HepG2 (cell line): ENCODE measurements around the gene FBXL7. TPM values are rescaled to one million over a fixed set of nuclear protein-coding genes. Genes with fewer than 3 reads are reported as not detected.

Experiments used
- ATAC-seq: fragments of 200-7000 bp; cut with Tn5 transposase; 3 replicates; pipeline ENCODE4 v1.9.1; 2020; ENCODE audit warnings: mild to moderate bottlenecking, moderate library complexity
- BruUV-seq: library from RNA; stranded (reverse); fragments of 400-500 nt; replicated peaks from 2 replicates; lab custom pipeline; 2021; lab: Mats Ljungman, UMichigan
- CTCF ChIA-PET: fragments of 300-600 bp; formaldehyde crosslinking; extraction: SDS; loops from one replicate; lab custom pipeline; 2021; ENCODE audit warnings: low total read pairs, inconsistent platforms, low intra/inter-chr PET ratio; lab: Yijun Ruan, JAX
- POLR2A ChIA-PET: fragments of 350-600 bp; sonication (Branson Sonifier 250); formaldehyde crosslinking; loops from one replicate; lab custom pipeline; 2020; ENCODE audit warnings: antibody characterized with exemption, inconsistent platforms; lab: Yijun Ruan, JAX
- DNase-seq: peaks from one replicate; pipeline ENCODE4 v3.0.0-alpha.2; 2015; ENCODE audit warnings: low spot score
- FAIRE-seq: peaks from 3 replicates; lab custom pipeline; 2011; peaks lifted over from hg19 to GRCh38; lab: Jason Lieb, UNC
- H2AFZ ChIP-seq: one replicate; pipeline ENCODE4 v1.6.1; 2011; ENCODE audit warnings: low read length, inconsistent platforms
- H3K27ac ChIP-seq: fragments of 300-600 bp; 3 replicates; pipeline ENCODE4 v1.8.0; 2011; ENCODE audit warnings: mixed run types, mild to moderate bottlenecking, mixed read lengths, low read length, inconsistent platforms; ENCODE audit not compliant: insufficient read depth; ENCODE audit errors: extremely low read length
- H3K27me3 ChIP-seq, 2 experiments: fragments of 200-600 bp in 1 of 2; 2 replicates in 1 of 2; 3 replicates in 1 of 2; pipeline versions ENCODE4 v1.6.0 to v1.8.0; 2011; ENCODE audit warnings: low read length in 2 of 2, mild to moderate bottlenecking in 2 of 2, moderate library complexity in 2 of 2, inconsistent platforms in 1 of 2; ENCODE audit not compliant: insufficient read depth in 2 of 2, control insufficient read depth in 1 of 2
- H3K36me3 ChIP-seq, 2 experiments: fragments of 200-600 bp in 1 of 2; replicated peaks in 1 of 2; 2 replicates in 1 of 2; 3 replicates in 1 of 2; pipeline versions ENCODE4 v1.5.1 to v1.8.0; 2011; ENCODE audit warnings: low read length in 2 of 2, inconsistent platforms in 1 of 2; ENCODE audit not compliant: insufficient read depth in 2 of 2, control insufficient read depth in 1 of 2
- H3K4me1 ChIP-seq: 2 replicates; pipeline ENCODE4 v1.5.1; 2012; ENCODE audit warnings: low read length, inconsistent platforms; ENCODE audit not compliant: insufficient read depth
- H3K4me2 ChIP-seq: 2 replicates; pipeline ENCODE4 v1.6.0; 2011; ENCODE audit warnings: low read depth, low read length, inconsistent platforms
- H3K4me3 ChIP-seq, 3 experiments: fragments of 200-600 bp in 1 of 3; sonication (generic), shearing (Covaris generic) in 1 of 3; replicated peaks in 1 of 3; 2 replicates each; pipeline ENCODE4 v1.5.1; 2011 to 2016; ENCODE audit warnings: low read length in 3 of 3, inconsistent platforms in 2 of 3, low read depth in 2 of 3, mild to moderate bottlenecking in 2 of 3, control low read depth in 1 of 3, mixed read lengths in 1 of 3; ENCODE audit not compliant: insufficient read depth in 1 of 3
- H3K79me2 ChIP-seq: one replicate; pipeline ENCODE4 v1.6.1; 2011; ENCODE audit warnings: low read length, inconsistent platforms; ENCODE audit not compliant: insufficient read depth
- H3K9ac ChIP-seq: 2 replicates; pipeline ENCODE4 v1.6.0; 2011; ENCODE audit warnings: mild to moderate bottlenecking, low read depth, low read length, inconsistent platforms; ENCODE audit not compliant: insufficient read depth
- H3K9me3 ChIP-seq: 2 replicates; pipeline ENCODE4 v1.5.1; 2012; ENCODE audit warnings: mild to moderate bottlenecking, low read length
- H4K20me1 ChIP-seq: 2 replicates; pipeline ENCODE4 v1.6.0; 2011; ENCODE audit warnings: inconsistent platforms, mild to moderate bottlenecking, low read length, moderate library complexity; ENCODE audit not compliant: insufficient read depth
- SYNCRIP ChIP-seq: fragments of 200-400 bp; formaldehyde crosslinking; IDR thresholded peaks from 2 replicates; pipeline ENCODE4 v1.6.1; 2018; ENCODE audit warnings: mild to moderate bottlenecking, low read depth, low read length; ENCODE audit not compliant: insufficient read depth
- ZNF607 ChIP-seq: sonication (generic); formaldehyde crosslinking; IDR thresholded peaks from 2 replicates; pipeline ENCODE4 v1.5.1; 2020; ENCODE audit warnings: missing genetic modification reagents, mild to moderate bottlenecking, borderline replicate concordance
- ZNF670 ChIP-seq: sonication (generic); formaldehyde crosslinking; IDR thresholded peaks from 2 replicates; pipeline ENCODE4 v1.8.0; 2022; ENCODE audit warnings: mild to moderate bottlenecking, missing genetic modification reagents, borderline replicate concordance
- ZNF776 ChIP-seq: sonication (generic); formaldehyde crosslinking; IDR thresholded peaks from 2 replicates; pipeline ENCODE4 v1.4.0; 2020; ENCODE audit warnings: mild to moderate bottlenecking, missing genetic modification reagents
- WGBS: methylation state at CpG from one replicate; pipeline ENCODE4 v1.1.6; 2017; ENCODE audit warnings: low lambda C conversion rate; 5-methylcytosine and 5-hydroxymethylcytosine counted together
- in situ Hi-C: cut with HindIII; loops from 2 replicates; pipeline ENCODE4 v1.10.0; 2017; ENCODE audit warnings: low pct_unique_long_range_greater_than_20kb; ENCODE audit not compliant: extremely low pct_ligation_motif_present
- intact Hi-C: fragments of 100-400 bp; cut with micrococcal nuclease; formaldehyde crosslinking; loops from one replicate; pipeline ENCODE4 v1.10.0; 2022; ENCODE audit not compliant: unreplicated experiment
- polyA plus RNA-seq, 8 experiments: library from polyadenylated mRNA; depleted of rRNA in 3 of 8; stranded (reverse) in 7 of 8; unstranded in 1 of 8; fragments of >200 nt; fragmentation: Illumina TruSeq in 4 of 8; extraction: Trizol in 4 of 8; gene quantifications; 2 replicates each; pipeline versions ENCODE4 v1.2.1 to v1.2.3, GENCODE V29; 2011 to 2016; ENCODE audit warnings: low read depth in 4 of 8, missing spikeins in 1 of 8, mixed read lengths in 1 of 8; ENCODE audit not compliant: insufficient read depth in 1 of 8
- total RNA-seq, 5 experiments: library from RNA; depleted of rRNA; stranded (reverse); fragments of >200 nt; fragmentation: Illumina TruSeq; extraction: Trizol; gene quantifications; 2 replicates each; pipeline ENCODE4 v1.2.3, GENCODE V29; 2016; ENCODE audit warnings: low read depth in 1 of 5

The FBXL7 gene
- total and polyA plus RNA-seq, 2 of the 13 experiments (the other 11 are each of a cell fraction or from before 2014, with no cell fraction given) = 0.07 TPM; not detected in 1

DNA sequence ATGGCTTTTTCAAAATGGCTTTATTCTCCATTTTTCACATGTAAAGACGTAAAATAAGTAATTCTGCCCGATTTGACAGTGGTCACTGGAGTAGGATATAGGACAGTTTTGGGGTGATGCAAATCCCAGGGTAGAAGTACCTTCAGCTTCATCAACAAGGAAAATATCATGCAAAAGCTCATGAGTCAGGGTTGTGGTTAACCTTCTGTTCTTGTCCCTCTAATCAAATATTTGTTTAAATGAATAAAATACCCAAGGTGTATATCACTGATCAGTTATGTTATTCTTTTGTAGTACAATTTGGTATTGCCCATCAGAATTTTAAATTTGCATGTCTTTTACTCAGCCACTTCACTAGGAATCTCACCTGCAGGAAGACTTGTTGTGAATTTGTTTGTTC lies 40.0 kb downstream of the FBXL7 start:
- in situ Hi-C loops (no loop called here), intact Hi-C loops (no loop called here)
- FAIRE-seq (no peak), DNase-seq (no peak), ATAC-seq (no peak)
- 0% methylated on average over 2 of the region's 2 CpGs for WGBS
- Histone ChIP-seq H3K9ac (no peak overlapping the region), H3K4me2 (no peak overlapping the region), H2AFZ (no peak overlapping the region), H3K36me3 (no peaks in the 10 kb centered on the region), H4K20me1 (no peaks in the 10 kb centered on the region), H3K4me1 (no peaks in the 10 kb centered on the region), H3K4me3 (no peak overlapping the region), H3K27ac (no peak overlapping the region), H3K79me2 (no peaks in the 10 kb centered on the region), H3K27me3 (no peaks in the 10 kb centered on the region), H3K9me3 (no peaks in the 10 kb centered on the region)
- no TSS peak for BruUV-seq
- CTCF ChIA-PET = no interaction called here
- POLR2A ChIA-PET = no interaction called here
- no peak for TF ChIP-seq ZNF670 (CRISPR knock-in tag)

DNA sequence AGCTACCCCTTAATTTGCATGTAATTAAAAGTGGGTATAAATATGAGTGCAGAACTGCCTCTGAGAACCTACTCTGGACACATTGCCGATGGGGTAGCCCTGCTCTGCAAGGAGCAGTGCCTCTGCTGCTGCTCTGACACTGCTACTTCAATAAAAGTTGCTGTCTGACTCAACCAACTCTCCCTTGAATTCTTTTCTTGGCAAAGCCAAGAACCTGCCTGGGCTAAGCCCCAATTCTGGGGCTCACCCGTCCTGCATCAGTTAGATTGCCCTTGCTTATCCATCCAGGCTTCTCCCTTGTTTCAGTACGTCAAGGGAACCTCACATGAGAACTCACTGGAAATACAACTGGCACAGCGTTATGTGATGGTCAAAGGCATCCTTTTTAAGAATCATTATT lies 44.1 kb downstream of the FBXL7 start:
- H4K20me1 ChIP-seq = no peaks in the 10 kb centered on the region
- H3K36me3 ChIP-seq = no peaks in the 10 kb centered on the region
- TF ChIP-seq ZNF776 (CRISPR knock-in tag) = no peak
- TF ChIP-seq ZNF607 (CRISPR knock-in tag) = no peak
- no peak for TF ChIP-seq SYNCRIP
- FAIRE-seq = no peak
- no peak for DNase-seq
- in situ Hi-C loops = no loop called here
- no peak overlapping the region for H3K27ac ChIP-seq
- H2AFZ ChIP-seq = no peak overlapping the region
- H3K4me1 ChIP-seq = no peaks in the 10 kb centered on the region
- no peaks in the 10 kb centered on the region for H3K27me3 ChIP-seq
- no peak overlapping the region for H3K4me2 ChIP-seq
- WGBS = 10% methylated on average over 4 of the region's 4 CpGs
- ChIA-PET CTCF (no interaction called here), POLR2A (no interaction called here)
- H3K79me2 ChIP-seq = no peaks in the 10 kb centered on the region
- intact Hi-C loops = no loop called here
- no peak for ATAC-seq
- H3K9ac ChIP-seq = no peak overlapping the region
- no peak overlapping the region for H3K4me3 ChIP-seq
- no peaks in the 10 kb centered on the region for H3K9me3 ChIP-seq
- no TSS peak for BruUV-seq
